Osteoblast (primary cell): ENCODE data around the gene INVS. TPM values are rescaled to one million over a fixed set of nuclear protein-coding genes. Genes with fewer than 3 reads are reported as not detected.

Source experiments
- DNase-seq: peaks from one replicate; pipeline ENCODE4 v3.0.0; 2011; ENCODE audit warnings: low spot score, mixed read lengths; ENCODE audit not compliant: insufficient read length; ENCODE audit errors: missing footprints
- H2AFZ ChIP-seq: 2 replicates; pipeline ENCODE4 v1.6.0; 2011; ENCODE audit warnings: mild to moderate bottlenecking, low read length
- H3K27ac ChIP-seq: 2 replicates; pipeline ENCODE4 v1.5.1; 2011; ENCODE audit warnings: mild to moderate bottlenecking, low read depth, low read length, moderate library complexity
- H3K27me3 ChIP-seq: 2 replicates; pipeline ENCODE4 v1.6.0; 2012; ENCODE audit warnings: mild to moderate bottlenecking, control low read depth, inconsistent platforms, low read length, moderate library complexity; ENCODE audit not compliant: insufficient read depth
- H3K36me3 ChIP-seq: 2 replicates; pipeline ENCODE4 v1.5.1; 2011; ENCODE audit warnings: mild to moderate bottlenecking, low read length, control low read depth, moderate library complexity; ENCODE audit not compliant: insufficient read depth
- H3K4me1 ChIP-seq: 2 replicates; pipeline ENCODE4 v1.5.1; 2011; ENCODE audit warnings: mild to moderate bottlenecking, low read length, control low read depth, moderate library complexity; ENCODE audit not compliant: insufficient read depth
- H3K4me2 ChIP-seq: 2 replicates; pipeline ENCODE4 v1.6.0; 2011; ENCODE audit warnings: mild to moderate bottlenecking, low read length; ENCODE audit not compliant: insufficient read depth
- H3K4me3 ChIP-seq: fragments of 200-600 bp; sonication (generic); 3 replicates; pipeline ENCODE4 v1.5.1; 2012; ENCODE audit warnings: mild to moderate bottlenecking, low read length, inconsistent platforms; ENCODE audit not compliant: insufficient read depth
- H3K79me2 ChIP-seq: 2 replicates; pipeline ENCODE4 v1.6.0; 2012; ENCODE audit warnings: mild to moderate bottlenecking, low read length, control low read depth, inconsistent platforms; ENCODE audit not compliant: insufficient read depth
- H3K9me3 ChIP-seq: 2 replicates; pipeline ENCODE4 v1.5.1; 2011; ENCODE audit warnings: low read depth, low read length, control low read depth
- H4K20me1 ChIP-seq: 2 replicates; pipeline ENCODE4 v1.6.0; 2012; ENCODE audit warnings: mild to moderate bottlenecking, low read length, control low read depth; ENCODE audit not compliant: insufficient read depth
- total RNA-seq: library from RNA; depleted of rRNA; stranded (reverse); fragments of >200 nt; gene quantifications from 2 replicates; pipeline ENCODE4 v1.2.3, GENCODE V29; 2012
- TF ChIP-seq, protein P1 (sequence below): IDR thresholded peaks from 2 replicates; pipeline ENCODE4 v1.5.1; 2011; ENCODE audit warnings: mild to moderate bottlenecking, low read depth, low read length, moderate library complexity; ENCODE audit errors: extremely low read depth

The INVS gene
- total RNA-seq, 1 donor = 27.1 TPM

DNA sequence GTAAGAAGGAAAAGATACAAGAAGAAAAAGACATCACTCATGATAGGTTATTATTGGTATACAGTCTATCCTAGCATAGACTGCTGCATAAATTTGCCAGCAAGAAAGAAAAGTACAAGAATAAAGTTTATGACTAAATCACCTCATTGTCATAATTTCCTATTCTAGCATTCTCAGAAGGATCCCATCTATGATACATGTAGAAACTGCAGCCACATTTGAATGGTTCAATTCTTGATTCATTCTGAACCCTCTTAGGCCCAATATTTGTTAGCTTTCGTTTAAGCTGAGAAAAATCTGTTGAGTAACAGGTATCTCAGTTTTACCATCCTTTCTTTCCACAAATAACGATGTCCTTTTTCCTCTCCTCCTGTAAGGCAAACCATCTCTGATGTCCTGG is 21.2 kb downstream of the INVS start:
- Histone ChIP-seq H3K4me2 (no peak overlapping the region), H2AFZ (no peak overlapping the region), H3K27ac (no peak overlapping the region), H3K36me3 (no peaks in the 10 kb centered on the region), H4K20me1 (no peaks in the 10 kb centered on the region), H3K4me3 (no peak overlapping the region), H3K79me2 (peaks cover 2% of the 10 kb centered on the region), H3K4me1 (no peaks in the 10 kb centered on the region), H3K27me3 (no peaks in the 10 kb centered on the region), H3K9me3 (no peaks in the 10 kb centered on the region)
- TF ChIP-seq, protein P1, sequence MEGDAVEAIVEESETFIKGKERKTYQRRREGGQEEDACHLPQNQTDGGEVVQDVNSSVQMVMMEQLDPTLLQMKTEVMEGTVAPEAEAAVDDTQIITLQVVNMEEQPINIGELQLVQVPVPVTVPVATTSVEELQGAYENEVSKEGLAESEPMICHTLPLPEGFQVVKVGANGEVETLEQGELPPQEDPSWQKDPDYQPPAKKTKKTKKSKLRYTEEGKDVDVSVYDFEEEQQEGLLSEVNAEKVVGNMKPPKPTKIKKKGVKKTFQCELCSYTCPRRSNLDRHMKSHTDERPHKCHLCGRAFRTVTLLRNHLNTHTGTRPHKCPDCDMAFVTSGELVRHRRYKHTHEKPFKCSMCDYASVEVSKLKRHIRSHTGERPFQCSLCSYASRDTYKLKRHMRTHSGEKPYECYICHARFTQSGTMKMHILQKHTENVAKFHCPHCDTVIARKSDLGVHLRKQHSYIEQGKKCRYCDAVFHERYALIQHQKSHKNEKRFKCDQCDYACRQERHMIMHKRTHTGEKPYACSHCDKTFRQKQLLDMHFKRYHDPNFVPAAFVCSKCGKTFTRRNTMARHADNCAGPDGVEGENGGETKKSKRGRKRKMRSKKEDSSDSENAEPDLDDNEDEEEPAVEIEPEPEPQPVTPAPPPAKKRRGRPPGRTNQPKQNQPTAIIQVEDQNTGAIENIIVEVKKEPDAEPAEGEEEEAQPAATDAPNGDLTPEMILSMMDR = no peak
- DNase-seq = no peak

DNA sequence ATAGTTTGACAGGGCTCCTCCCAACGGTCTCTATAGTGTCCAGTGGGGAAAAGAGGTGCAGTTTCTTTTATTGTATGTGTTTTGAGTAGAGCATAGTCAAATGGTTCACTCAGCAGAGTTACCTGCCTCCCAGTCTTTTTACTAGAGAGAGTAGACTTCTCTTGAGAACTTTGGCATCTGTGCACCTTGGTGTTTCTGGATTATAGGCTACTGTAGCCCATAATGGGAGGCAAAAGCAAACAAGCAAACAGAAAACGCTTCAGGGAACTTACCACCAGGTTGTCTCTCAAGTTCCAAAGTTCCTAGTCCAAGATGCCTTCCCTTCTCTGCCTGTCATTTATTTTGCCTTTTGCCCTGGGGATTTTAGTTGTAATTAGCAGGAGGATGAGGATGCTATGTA is 26.2 kb downstream of the INVS start:
- TF ChIP-seq, protein P1 = no peak
- no peaks in the 10 kb centered on the region for H3K9me3 ChIP-seq
- H4K20me1 ChIP-seq = no peaks in the 10 kb centered on the region
- no peak overlapping the region for H3K27ac ChIP-seq
- H3K36me3 ChIP-seq = no peaks in the 10 kb centered on the region
- H3K27me3 ChIP-seq = no peaks in the 10 kb centered on the region
- H2AFZ ChIP-seq = no peak overlapping the region
- H3K79me2 ChIP-seq = peaks cover 3% of the 10 kb centered on the region
- no peak overlapping the region for H3K4me3 ChIP-seq
- no peaks in the 10 kb centered on the region for H3K4me1 ChIP-seq
- no peak overlapping the region for H3K4me2 ChIP-seq
- DNase-seq = no peak

DNA sequence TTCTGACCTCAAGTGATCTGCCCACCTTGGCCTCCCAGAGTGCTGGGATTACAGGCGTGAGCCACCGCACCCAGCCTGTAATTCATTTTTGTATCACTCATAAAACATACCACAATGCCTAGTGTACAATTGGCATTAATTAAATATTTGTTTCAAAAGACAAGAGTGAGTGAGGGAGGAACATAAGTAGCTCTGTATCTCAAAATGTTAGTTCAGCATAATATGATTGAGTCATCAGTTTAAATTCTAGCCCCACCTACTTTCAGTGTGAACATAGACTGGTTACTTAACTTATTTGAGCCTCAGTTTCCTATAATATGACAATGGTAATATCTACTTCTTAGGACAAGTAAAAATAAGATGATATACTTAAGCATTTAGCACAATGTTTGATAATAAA is 26.9 kb downstream of the INVS start:
- peaks cover 3% of the 10 kb centered on the region for H3K79me2 ChIP-seq
- no peaks in the 10 kb centered on the region for H3K36me3 ChIP-seq
- H3K27me3 ChIP-seq = no peaks in the 10 kb centered on the region
- DNase-seq = no peak
- no peak overlapping the region for H2AFZ ChIP-seq
- H3K9me3 ChIP-seq = no peaks in the 10 kb centered on the region
- H3K4me2 ChIP-seq = no peak overlapping the region
- no peaks in the 10 kb centered on the region for H3K4me1 ChIP-seq
- H3K4me3 ChIP-seq = no peak overlapping the region
- H3K27ac ChIP-seq = no peak overlapping the region
- H4K20me1 ChIP-seq = no peaks in the 10 kb centered on the region
- TF ChIP-seq, protein P1 = no peak

- H3K4me2 ChIP-seq = no peak overlapping the region
- H4K20me1 ChIP-seq = no peaks in the 10 kb centered on the region
- H3K4me1 ChIP-seq = no peaks in the 10 kb centered on the region
- no peaks in the 10 kb centered on the region for H3K9me3 ChIP-seq
- no peak for DNase-seq
- no peaks in the 10 kb centered on the region for H3K27me3 ChIP-seq
- H2AFZ ChIP-seq = no peak overlapping the region
- no peak overlapping the region for H3K4me3 ChIP-seq
- H3K79me2 ChIP-seq = peaks cover 3% of the 10 kb centered on the region
- TF ChIP-seq, protein P1 = no peak
- no peaks in the 10 kb centered on the region for H3K36me3 ChIP-seq
- H3K27ac ChIP-seq = no peak overlapping the region
These were observed 27.4 kb downstream of the INVS start for GRCh38 chr9:100126423-100126822.
